Common myeloid progenitor, CD34-positive (primary cell): ENCODE results near the gene WLS.

Source experiments
- CTCF ChIA-PET: fragments of 350-600 bp; sonication (Branson Sonifier 250); formaldehyde crosslinking; loops from one replicate; lab custom pipeline; 2021; ENCODE audit warnings: antibody characterized with exemption; lab: Charles Lee
- POLR2A ChIA-PET: fragments of 350-600 bp; sonication (Branson Sonifier 250); formaldehyde crosslinking; loops from one replicate; lab custom pipeline; 2021; ENCODE audit warnings: antibody characterized with exemption; lab: Charles Lee
- DNase-seq, 3 donors: peaks; one replicate each; pipeline versions ENCODE4 v3.0.0 to v3.0.0-alpha.2; 2013
- H3K27ac ChIP-seq, 2 experiments: 1 replicate in 1 of 2; 2 replicates in 1 of 2; pipeline ENCODE4 v1.7.0; 2013; ENCODE audit warnings: inconsistent platforms in 2 of 2, low read length in 2 of 2, mild to moderate bottlenecking in 2 of 2, low read depth in 1 of 2, moderate library complexity in 1 of 2; ENCODE audit not compliant: severe bottlenecking in 2 of 2, insufficient read depth in 1 of 2, poor library complexity in 1 of 2
- H3K27me3 ChIP-seq, 5 experiments: replicated peaks in 2 of 5; 1 replicate in 3 of 5; 2 replicates in 2 of 5; pipeline versions ENCODE4 v1.6.1 to v1.7.0; 2013; ENCODE audit warnings: low read length in 4 of 5, mild to moderate bottlenecking in 2 of 5, moderate library complexity in 2 of 5, inconsistent platforms in 1 of 5; ENCODE audit not compliant: insufficient read depth in 5 of 5, control insufficient read depth in 4 of 5
- H3K36me3 ChIP-seq, 4 experiments: 1 replicate in 2 of 4; 2 replicates in 2 of 4; pipeline versions ENCODE4 v1.6.1 to v1.7.0; 2013; ENCODE audit warnings: low read length in 3 of 4, control low read depth in 1 of 4, mild to moderate bottlenecking in 1 of 4; ENCODE audit not compliant: control insufficient read depth in 4 of 4, insufficient read depth in 4 of 4
- H3K4me1 ChIP-seq, 4 experiments: 1 replicate in 3 of 4; 2 replicates in 1 of 4; pipeline versions ENCODE4 v1.6.1 to v1.7.1; 2013; ENCODE audit warnings: low read length in 3 of 4, mild to moderate bottlenecking in 3 of 4, control low read depth in 1 of 4, inconsistent platforms in 1 of 4, moderate library complexity in 1 of 4; ENCODE audit not compliant: control insufficient read depth in 4 of 4, insufficient read depth in 4 of 4; ENCODE audit errors: control extremely low read depth in 1 of 4
- H3K4me3 ChIP-seq, 7 experiments: 1 replicate in 4 of 7; 2 replicates in 3 of 7; pipeline versions ENCODE4 v1.5.1 to v1.7.0; 2013; ENCODE audit warnings: mild to moderate bottlenecking in 7 of 7, low read length in 6 of 7, moderate library complexity in 6 of 7, inconsistent platforms in 2 of 7, low read depth in 2 of 7, control low read depth in 1 of 7; ENCODE audit not compliant: insufficient read depth in 4 of 7, control insufficient read depth in 1 of 7; ENCODE audit errors: extremely low read depth in 1 of 7
- H3K9me3 ChIP-seq, 5 experiments: 1 replicate in 4 of 5; 2 replicates in 1 of 5; pipeline versions ENCODE4 v1.6.1 to v1.7.1; 2013; ENCODE audit warnings: low read length in 4 of 5, mild to moderate bottlenecking in 2 of 5, inconsistent platforms in 1 of 5, low read depth in 1 of 5, moderate library complexity in 1 of 5; ENCODE audit not compliant: control insufficient read depth in 4 of 5, insufficient read depth in 2 of 5; ENCODE audit errors: control extremely low read depth in 1 of 5
- WGBS: methylation state at CpG from one replicate; pipeline ENCODE4 v1.1.5; 2013; ENCODE audit not compliant: insufficient coverage; 5-methylcytosine and 5-hydroxymethylcytosine counted together

Gene WLS

GRCh38 chr1:68141071-68142021 is 91.0 kb downstream of the WLS start:
- Histone ChIP-seq H3K4me3 (no peak overlapping the region), H3K36me3 (no peaks in the 10 kb centered on the region), H3K9me3 (no peaks in the 10 kb centered on the region), H3K27ac (no peak overlapping the region), H3K27me3 (peaks cover 0 to 5% (median 0%) of the 10 kb centered on the region in 5 experiments), H3K4me1 (no peaks in the 10 kb centered on the region)
- DNase-seq: no peak
- CTCF ChIA-PET: interaction anchor here (1.0 to 1.4 kb wide), 2 partner anchors 21 to 202 kb away, joined by 3 to 8 read pairs; no protein-coding TSS in a partner anchor
- POLR2A ChIA-PET: no interaction called here
- 93% methylated on average over 9 of the region's 15 CpGs for WGBS

- H3K4me1 ChIP-seq: no peaks in the 10 kb centered on the region
- no CpG with 5 or more reads among the region's 4 CpGs for WGBS
- no peaks in the 10 kb centered on the region for H3K36me3 ChIP-seq
- no peak overlapping the region for H3K27ac ChIP-seq
- DNase-seq: no peak
- no peaks in the 10 kb centered on the region for H3K9me3 ChIP-seq
- ChIA-PET POLR2A (no interaction called here), CTCF (interaction anchor here (1.0 kb wide), 1 partner anchor 202 kb away, joined by 3 read pairs; no protein-coding TSS in a partner anchor)
- no peak overlapping the region for H3K4me3 ChIP-seq
- H3K27me3 ChIP-seq: peaks cover 0 to 5% (median 0%) of the 10 kb centered on the region in 5 experiments
Observed at GRCh38 chr1:68140536-68140935, 91.8 kb downstream of the WLS start.

- Histone ChIP-seq H3K27me3 (peaks cover 0 to 3% (median 0%) of the 10 kb centered on the region in 5 experiments), H3K4me3 (no peak overlapping the region), H3K36me3 (no peaks in the 10 kb centered on the region), H3K4me1 (no peaks in the 10 kb centered on the region), H3K9me3 (no peaks in the 10 kb centered on the region), H3K27ac (no peak overlapping the region)
- WGBS: 100% methylated on average over 1 of the region's 2 CpGs
- no peak for DNase-seq
- ChIA-PET POLR2A (no interaction called here), CTCF (no interaction called here)
Observed at GRCh38 chr1:68136187-68136586, 96.1 kb downstream of the WLS start.

- ChIA-PET CTCF (interaction anchor here (1.1 kb wide), 1 partner anchor 12 kb away, joined by 3 read pairs; no protein-coding TSS in a partner anchor), POLR2A (no interaction called here)
- H3K9me3 ChIP-seq: no peaks in the 10 kb centered on the region
- H3K36me3 ChIP-seq: no peaks in the 10 kb centered on the region
- 100% methylated on average over 4 of the region's 8 CpGs for WGBS
- H3K4me1 ChIP-seq: no peaks in the 10 kb centered on the region
- no peak overlapping the region for H3K27ac ChIP-seq
- H3K27me3 ChIP-seq: no peaks in the 10 kb centered on the region
- no peak for DNase-seq
- no peak overlapping the region for H3K4me3 ChIP-seq
Observed at GRCh38 chr1:68132426-68133130, 99.7 kb downstream of the WLS start.

GRCh38 chr1:68131261-68131660 is 101.1 kb downstream of the WLS start:
- no peak overlapping the region for H3K27ac ChIP-seq
- no peaks in the 10 kb centered on the region for H3K36me3 ChIP-seq
- H3K4me1 ChIP-seq: no peaks in the 10 kb centered on the region
- no peak for DNase-seq
- no peaks in the 10 kb centered on the region for H3K9me3 ChIP-seq
- no CpG with 5 or more reads among the region's 3 CpGs for WGBS
- no peak overlapping the region for H3K4me3 ChIP-seq
- ChIA-PET POLR2A (no interaction called here), CTCF (interaction anchor here (0.7 to 3.0 kb wide), 2 partner anchors 10 to 171 kb away, joined by 3 to 9 read pairs; no protein-coding TSS in a partner anchor)
- H3K27me3 ChIP-seq: no peaks in the 10 kb centered on the region

GRCh38 chr1:68129536-68130250 is 102.6 kb downstream of the WLS start:
- Histone ChIP-seq H3K36me3 (no peaks in the 10 kb centered on the region), H3K9me3 (no peaks in the 10 kb centered on the region), H3K4me1 (no peaks in the 10 kb centered on the region), H3K4me3 (no peak overlapping the region), H3K27me3 (no peaks in the 10 kb centered on the region), H3K27ac (no peak overlapping the region)
- POLR2A ChIA-PET: no interaction called here
- CTCF ChIA-PET: interaction anchor here (1.2 to 3.0 kb wide), 3 partner anchors 8 to 12 kb away, joined by 3 to 9 read pairs (median 6); no protein-coding TSS in a partner anchor
- no peak for DNase-seq
- WGBS: 77% methylated on average over 3 of the region's 6 CpGs
